ENCODE measurements around the gene CHRNB4.

Gene CHRNB4

DNA sequence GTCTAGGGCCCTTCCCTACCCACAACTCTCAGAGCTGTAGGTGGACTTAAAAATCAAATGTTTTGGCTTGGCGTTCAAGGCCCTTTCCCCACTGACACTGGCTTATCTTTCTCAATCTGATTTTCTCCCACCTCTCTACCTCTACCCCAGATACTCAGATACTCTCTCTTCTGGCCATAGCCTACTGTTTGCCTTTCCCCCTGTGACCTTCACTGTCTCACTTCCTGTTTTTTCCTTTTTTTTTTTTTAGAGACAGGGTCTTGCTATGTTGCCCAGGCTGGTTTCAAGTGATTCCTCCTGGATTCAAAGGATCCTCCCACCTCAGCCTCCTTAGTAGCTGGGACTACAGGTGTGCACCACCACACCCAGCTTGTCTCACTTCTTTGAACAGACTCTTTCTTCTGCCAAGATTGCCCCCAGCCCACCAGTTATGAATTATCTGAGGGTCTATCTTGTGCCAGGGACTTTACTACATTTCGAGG is 4.6 kb downstream of the CHRNB4 start:
- no peak overlapping the region for H3K4me3 ChIP-seq (ENCODE audit: control insufficient read depth, low read depth, low read length)
- no peak for DNase-seq (ENCODE audit: low read depth)
- TF ChIP-seq, protein P1, sequence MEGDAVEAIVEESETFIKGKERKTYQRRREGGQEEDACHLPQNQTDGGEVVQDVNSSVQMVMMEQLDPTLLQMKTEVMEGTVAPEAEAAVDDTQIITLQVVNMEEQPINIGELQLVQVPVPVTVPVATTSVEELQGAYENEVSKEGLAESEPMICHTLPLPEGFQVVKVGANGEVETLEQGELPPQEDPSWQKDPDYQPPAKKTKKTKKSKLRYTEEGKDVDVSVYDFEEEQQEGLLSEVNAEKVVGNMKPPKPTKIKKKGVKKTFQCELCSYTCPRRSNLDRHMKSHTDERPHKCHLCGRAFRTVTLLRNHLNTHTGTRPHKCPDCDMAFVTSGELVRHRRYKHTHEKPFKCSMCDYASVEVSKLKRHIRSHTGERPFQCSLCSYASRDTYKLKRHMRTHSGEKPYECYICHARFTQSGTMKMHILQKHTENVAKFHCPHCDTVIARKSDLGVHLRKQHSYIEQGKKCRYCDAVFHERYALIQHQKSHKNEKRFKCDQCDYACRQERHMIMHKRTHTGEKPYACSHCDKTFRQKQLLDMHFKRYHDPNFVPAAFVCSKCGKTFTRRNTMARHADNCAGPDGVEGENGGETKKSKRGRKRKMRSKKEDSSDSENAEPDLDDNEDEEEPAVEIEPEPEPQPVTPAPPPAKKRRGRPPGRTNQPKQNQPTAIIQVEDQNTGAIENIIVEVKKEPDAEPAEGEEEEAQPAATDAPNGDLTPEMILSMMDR (IDR thresholded peaks at IDR 0.05; ENCODE audit: control insufficient read depth, insufficient read depth, low read depth, low read length, missing control alignments), result no peak

DNA sequence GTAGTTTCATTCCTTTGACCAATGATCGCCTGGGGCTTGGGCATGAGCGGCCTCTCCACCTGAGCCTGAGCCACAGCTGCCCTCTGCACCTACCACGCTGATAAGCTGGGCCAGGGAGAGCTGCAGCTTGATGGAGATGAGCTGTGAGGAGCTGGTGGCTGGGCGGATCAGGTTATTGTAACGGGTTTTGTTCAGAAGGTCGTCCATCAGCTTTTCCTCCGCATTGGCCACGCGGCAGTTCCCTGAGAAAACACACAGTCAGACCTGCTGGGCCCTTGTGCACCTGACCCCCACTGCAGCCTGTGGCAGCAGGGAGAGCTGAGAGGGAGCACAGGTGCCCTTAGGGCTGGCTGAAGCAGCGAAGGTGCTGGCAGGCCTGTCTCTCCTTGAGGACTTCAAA is 5.7 kb downstream of the CHRNB4 start:
- TF ChIP-seq, protein P1 (IDR thresholded peaks at IDR 0.05; ENCODE audit: control insufficient read depth, insufficient read depth, low read depth, low read length, missing control alignments), result no peak
- H3K4me3 ChIP-seq (ENCODE audit: control insufficient read depth, low read depth, low read length), result no peak overlapping the region
- DNase-seq (ENCODE audit: low read depth), result no peak

DNA sequence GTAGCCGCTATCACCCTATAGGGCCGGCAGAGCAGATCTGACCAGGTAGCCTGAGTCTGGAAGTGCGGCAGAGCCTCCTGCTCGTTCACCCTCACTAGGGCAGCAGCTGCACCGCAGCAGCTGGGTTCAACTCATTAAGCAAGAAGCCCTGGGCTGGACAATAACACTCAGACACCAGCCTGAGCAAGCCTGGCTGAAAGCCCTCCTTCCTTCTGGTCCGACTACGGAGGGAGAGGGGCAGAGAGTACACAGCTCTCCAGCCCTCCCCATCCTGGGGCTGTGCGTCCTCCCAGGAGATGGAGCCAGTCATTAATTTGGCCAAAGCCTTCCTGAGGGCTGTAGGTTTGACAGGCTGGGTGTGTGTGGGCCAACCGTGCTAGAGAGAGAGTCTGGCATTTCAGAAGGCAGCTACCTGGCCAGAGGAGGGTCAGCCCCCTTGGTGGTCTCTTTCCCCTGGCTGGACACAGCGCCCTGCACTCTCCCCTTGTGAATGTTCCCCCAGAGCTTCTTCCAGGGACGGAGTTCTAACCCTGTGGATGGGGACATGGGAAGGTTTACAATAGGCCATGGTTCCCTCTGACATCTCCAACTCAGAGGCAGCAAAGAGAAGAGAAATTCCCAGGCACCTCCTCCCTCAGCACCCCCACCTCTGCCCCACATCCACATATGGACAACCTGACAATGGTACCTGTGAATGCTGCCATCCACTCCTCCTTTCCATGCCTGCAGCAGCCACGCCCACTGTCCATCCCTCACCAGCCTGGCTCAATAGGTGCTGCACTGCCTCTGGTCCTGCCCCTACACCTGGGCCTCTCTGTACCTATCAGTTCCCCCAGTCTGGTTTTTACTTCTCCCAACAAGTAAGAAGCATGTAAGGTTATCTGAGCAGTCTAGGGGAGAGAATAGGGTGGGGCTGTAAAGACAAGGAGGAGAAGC is 6.5 kb downstream of the CHRNB4 start:
- no peak for DNase-seq (ENCODE audit: low read depth)
- no peak overlapping the region for H3K4me3 ChIP-seq (ENCODE audit: control insufficient read depth, low read depth, low read length)
- TF ChIP-seq, protein P1 (IDR thresholded peaks at IDR 0.05; ENCODE audit: control insufficient read depth, insufficient read depth, low read depth, low read length, missing control alignments), result no peak

DNA sequence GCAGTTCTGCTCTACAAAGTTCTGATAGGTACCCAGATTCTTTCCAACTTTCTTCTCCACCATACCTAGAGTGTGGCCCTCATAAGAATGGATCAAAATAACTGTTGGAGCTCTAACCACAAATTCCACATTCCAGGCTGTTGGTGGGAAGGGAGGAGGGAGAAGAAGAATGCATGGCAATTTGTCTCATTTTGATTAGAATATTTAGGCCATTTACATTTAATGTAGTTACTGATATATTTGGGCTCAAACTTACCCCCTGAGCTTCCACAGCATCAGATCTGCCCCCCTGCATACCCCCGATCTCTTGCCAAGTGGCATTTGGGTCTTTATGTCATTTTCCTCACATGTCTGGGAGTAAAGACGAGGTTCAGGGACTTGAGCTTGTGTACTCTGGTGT is 7.7 kb downstream of the CHRNB4 start:
- H3K4me3 ChIP-seq (ENCODE audit: control insufficient read depth, low read depth, low read length), result no peak overlapping the region
- DNase-seq (ENCODE audit: low read depth), result no peak
- TF ChIP-seq, protein P1 (IDR thresholded peaks at IDR 0.05; ENCODE audit: control insufficient read depth, insufficient read depth, low read depth, low read length, missing control alignments), result no peak

DNA sequence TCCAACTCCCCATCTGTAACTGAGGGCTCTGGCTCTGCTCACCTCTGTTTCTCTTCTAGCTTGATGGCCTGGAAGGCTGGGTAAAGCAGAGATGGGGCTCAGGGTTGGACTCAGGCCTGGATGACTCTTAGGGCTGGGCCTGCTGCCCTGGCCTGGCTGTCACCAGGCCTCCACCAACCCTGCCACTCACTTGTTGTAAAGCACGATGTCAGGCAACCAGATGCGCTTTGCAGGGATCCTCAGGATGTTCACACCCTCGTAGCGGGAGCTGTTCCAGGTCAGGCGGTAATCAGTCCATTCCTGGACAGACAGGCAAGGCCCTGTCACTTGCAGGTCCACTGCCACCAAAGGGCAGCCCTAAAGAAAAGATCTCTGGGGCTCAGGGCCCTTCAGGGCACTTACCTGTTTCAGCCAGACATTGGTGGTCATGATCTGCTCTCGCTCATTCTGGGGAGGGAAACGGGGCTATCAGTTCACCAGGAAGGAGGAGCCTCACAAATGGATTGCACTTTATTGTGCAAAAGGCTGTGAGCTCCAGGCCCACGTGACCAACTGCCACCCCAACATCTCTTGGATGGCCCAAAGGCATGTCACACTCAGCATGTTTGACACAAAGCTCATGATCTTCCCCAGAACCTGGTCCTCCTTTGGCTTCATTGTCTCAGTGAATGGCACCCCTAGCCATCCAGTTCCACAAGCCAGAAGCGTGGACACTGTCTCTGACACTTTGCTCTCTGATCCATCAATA is 9.9 kb downstream of the CHRNB4 start:
- no peak overlapping the region for H3K4me3 ChIP-seq (ENCODE audit: control insufficient read depth, low read depth, low read length)
- no peak for DNase-seq (ENCODE audit: low read depth)
- TF ChIP-seq, protein P1 (IDR thresholded peaks at IDR 0.05; ENCODE audit: control insufficient read depth, insufficient read depth, low read depth, low read length, missing control alignments), result no peak

DNA sequence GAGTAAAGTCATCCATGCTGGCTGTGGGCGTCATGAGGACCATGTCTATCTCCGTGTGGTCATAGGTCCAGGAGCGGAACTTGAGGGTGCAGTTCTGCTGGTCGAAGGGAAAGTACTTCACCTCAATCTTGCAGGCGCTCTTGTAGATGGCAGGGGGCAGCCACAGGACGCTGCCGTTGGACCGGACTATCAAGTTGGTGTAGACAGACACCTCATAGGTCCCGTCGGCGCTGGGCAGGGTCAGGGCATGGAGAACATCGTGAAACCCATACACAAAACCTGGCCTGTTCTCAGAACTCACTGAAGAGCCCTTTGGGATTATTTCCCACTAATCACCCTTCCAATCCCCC is 11.3 kb downstream of the CHRNB4 start:
- H3K4me3 ChIP-seq (ENCODE audit: control insufficient read depth, low read depth, low read length), result no peak overlapping the region
- TF ChIP-seq, protein P1 (IDR thresholded peaks at IDR 0.05; ENCODE audit: control insufficient read depth, insufficient read depth, low read depth, low read length, missing control alignments), result no peak
- DNase-seq (ENCODE audit: low read depth), result no peak
